Hepatic stellate cell (primary cell): ENCODE results near the gene RIPK1.
A peak's percentile ranks its signal among the peaks of the same experiment; 100 is the strongest.

Source experiments
- DNase-seq: peaks from one replicate; pipeline ENCODE4 v3.0.0; 2011; ENCODE audit warnings: low spot score

RIPK1 gene

GRCh38 chr6:3085074-3085473 lies 16.8 kb downstream of the RIPK1 start:
- no peak for DNase-seq

- no peak for DNase-seq
Measured at GRCh38 chr6:3086282-3086946, 18.1 kb downstream of the RIPK1 start.

GRCh38 chr6:3088446-3088845 lies 20.2 kb downstream of the RIPK1 start:
- DNase-seq = no peak

GRCh38 chr6:3088968-3089367 lies 20.7 kb downstream of the RIPK1 start:
- no peak for DNase-seq

- no peak for DNase-seq
Measured at GRCh38 chr6:3090013-3090412, 21.7 kb downstream of the RIPK1 start.

- DNase-seq = no peak
Measured at GRCh38 chr6:3094815-3095214, 26.5 kb downstream of the RIPK1 start.

- DNase-seq = no peak
Measured at GRCh38 chr6:3102875-3103274, 34.6 kb downstream of the RIPK1 start.

- DNase-seq = no peak
Measured at GRCh38 chr6:3108746-3109414, 40.6 kb downstream of the RIPK1 start.

GRCh38 chr6:3109761-3110160 lies 41.5 kb downstream of the RIPK1 start:
- no peak for DNase-seq

GRCh38 chr6:3114377-3114776 lies 46.1 kb downstream of the RIPK1 start:
- no peak for DNase-seq

GRCh38 chr6:3117912-3118352 lies 49.6 kb downstream of the RIPK1 start:
- no peak for DNase-seq

- DNase-seq = peak; percentile 99
Measured at GRCh38 chr6:3118353-3119039, 50.2 kb downstream of the RIPK1 start, which contains the start of gene BPHL. TSS of gene BPHL (plus strand) at chr6:3118711. CDS start at chr6:3118741, 30 bp downstream.

- peak; percentile 59 for DNase-seq
Measured at GRCh38 chr6:3119040-3119723, 50.9 kb downstream of the RIPK1 start.

GRCh38 chr6:3120765-3121089 lies 52.4 kb downstream of the RIPK1 start:
- no peak for DNase-seq

GRCh38 chr6:3122823-3123182 lies 54.5 kb downstream of the RIPK1 start:
- no peak for DNase-seq

- DNase-seq = no peak
Measured at GRCh38 chr6:3124667-3125066, 56.4 kb downstream of the RIPK1 start.

- DNase-seq = no peak
Measured at GRCh38 chr6:3125815-3126214, 57.5 kb downstream of the RIPK1 start.

- DNase-seq = no peak
Measured at GRCh38 chr6:3128356-3129108, 60.2 kb downstream of the RIPK1 start.

GRCh38 chr6:3131695-3132094 lies 63.4 kb downstream of the RIPK1 start:
- DNase-seq = no peak

GRCh38 chr6:3133515-3133914 lies 65.2 kb downstream of the RIPK1 start:
- no peak for DNase-seq

GRCh38 chr6:3135668-3136291 lies 67.5 kb downstream of the RIPK1 start:
- no peak for DNase-seq
